ENCODE results near the gene PODXL2. TPM values are rescaled to one million over a fixed set of nuclear protein-coding genes. Genes with fewer than 3 reads are reported as not detected.

The PODXL2 gene
- total RNA-seq, 1 experiment from 2014 or later, result 33.6 TPM

GRCh38 chr3:127647845-127648204, 18.8 kb downstream of the PODXL2 start:
- Mint-ChIP-seq H3K4me3 (no peak overlapping the region), H3K27ac (no peak overlapping the region)

More at GRCh38 chr3:127647845-127648204, 18.8 kb downstream of the PODXL2 start:
- H3K27me3 Mint-ChIP-seq (ENCODE audit: low read depth), result no peaks in the 10 kb centered on the region
- peaks cover 6% of the 10 kb centered on the region for H3K36me3 Mint-ChIP-seq
- DNase-seq (ENCODE audit: low spot score), result no peak
- H3K9me3 Mint-ChIP-seq, result no peaks in the 10 kb centered on the region
- TF ChIP-seq CTCF (IDR thresholded peaks at IDR 0.05), result no peak
- TF ChIP-seq FOXJ3 (CRISPR knock-in tag; IDR thresholded peaks at IDR 0.05; ENCODE audit: borderline replicate concordance), result no peak
- no peak for TF ChIP-seq NR1H2 (CRISPR knock-in tag; IDR thresholded peaks at IDR 0.05)
- no peak for TF ChIP-seq PREB (CRISPR knock-in tag; IDR thresholded peaks at IDR 0.05; ENCODE audit: borderline replicate concordance)
- TF ChIP-seq NFYB (CRISPR knock-in tag; conservative IDR thresholded peaks at IDR 0.05; ENCODE audit: low read depth), result no peak
- TF ChIP-seq JUN (CRISPR knock-in tag; IDR thresholded peaks at IDR 0.05), result no peak
- no peak for TF ChIP-seq TCF7 (CRISPR knock-in tag; IDR thresholded peaks at IDR 0.05; ENCODE audit: low read depth)
- no peak for TF ChIP-seq MXD4 (CRISPR knock-in tag; IDR thresholded peaks at IDR 0.05; ENCODE audit: borderline replicate concordance)
- TF ChIP-seq PRDM15 (CRISPR knock-in tag; IDR thresholded peaks at IDR 0.05), result no peak
- no peak for TF ChIP-seq HMGA2 (CRISPR knock-in tag; IDR thresholded peaks at IDR 0.05)
- no peak for TF ChIP-seq ZNF219 (CRISPR knock-in tag; IDR thresholded peaks at IDR 0.05; ENCODE audit: borderline replicate concordance)
- no peak for TF ChIP-seq HMGXB4 (CRISPR knock-in tag; IDR thresholded peaks at IDR 0.05)
- TF ChIP-seq GRHL2 (CRISPR knock-in tag; IDR thresholded peaks at IDR 0.05; ENCODE audit: insufficient replicate concordance, severe bottlenecking), result no peak
- no peak for TF ChIP-seq MYBL2 (CRISPR knock-in tag; IDR thresholded peaks at IDR 0.05)
- no peak for TF ChIP-seq FOXK1 (CRISPR knock-in tag; IDR thresholded peaks at IDR 0.05)
- no peak for TF ChIP-seq ZNF512 (CRISPR knock-in tag; IDR thresholded peaks at IDR 0.05; ENCODE audit: borderline replicate concordance)
- no peak for TF ChIP-seq ZNF263 (CRISPR knock-in tag; IDR thresholded peaks at IDR 0.05; ENCODE audit: low read depth)
- TF ChIP-seq FOXP1 (CRISPR knock-in tag; IDR thresholded peaks at IDR 0.05; ENCODE audit: borderline replicate concordance), result no peak
- no peak for TF ChIP-seq USF2 (CRISPR knock-in tag; IDR thresholded peaks at IDR 0.05)
- CTCF ChIA-PET, result interaction anchor here (0.7 to 3.1 kb wide), 5 partner anchors 20 to 73 kb away, joined by 3 to 22 read pairs (median 3); no protein-coding TSS in a partner anchor
- POLR2A ChIA-PET, result no interaction called here
- H3K4me1 Mint-ChIP-seq, result peaks cover 26% of the 10 kb centered on the region
- ATAC-seq, result no peak
